Measurements from ENCODE around the gene HOXD13.

Gene HOXD13

DNA sequence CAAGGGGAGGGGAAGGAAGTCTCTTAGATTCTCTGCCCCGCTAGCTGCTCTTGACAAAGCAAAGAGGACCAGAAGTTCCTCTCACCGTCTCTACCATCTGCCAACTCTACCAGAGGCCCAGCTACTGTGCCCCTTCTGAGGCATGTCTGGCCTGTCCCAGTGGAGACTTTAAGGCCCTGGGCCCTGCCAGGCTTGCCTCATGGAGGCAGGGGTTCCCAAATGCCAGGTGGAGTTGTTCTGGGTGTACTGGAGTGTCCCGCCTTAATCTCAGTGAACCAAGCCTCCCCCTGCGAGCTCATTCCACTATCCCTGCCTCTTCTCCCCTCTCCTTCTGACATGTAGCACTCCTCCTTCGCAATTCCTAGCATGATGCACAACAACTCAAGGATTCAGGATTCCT lies 9.3 kb downstream of the HOXD13 start:
- no peak for DNase-seq
- in situ Hi-C loops (cut with MboI; ENCODE audit: low pct_unique_long_range_greater_than_20kb, low sequenced_read_pairs): no loop called here

- in situ Hi-C loops (cut with MboI; ENCODE audit: low pct_unique_long_range_greater_than_20kb, low sequenced_read_pairs): no loop called here
- no peak for DNase-seq
Measured at GRCh38 chr2:176102309-176102866, 9.9 kb downstream of the HOXD13 start.

- no peak for DNase-seq
- in situ Hi-C loops (cut with MboI; ENCODE audit: low pct_unique_long_range_greater_than_20kb, low sequenced_read_pairs): no loop called here
Measured at GRCh38 chr2:176103194-176103593, 10.7 kb downstream of the HOXD13 start.

DNA sequence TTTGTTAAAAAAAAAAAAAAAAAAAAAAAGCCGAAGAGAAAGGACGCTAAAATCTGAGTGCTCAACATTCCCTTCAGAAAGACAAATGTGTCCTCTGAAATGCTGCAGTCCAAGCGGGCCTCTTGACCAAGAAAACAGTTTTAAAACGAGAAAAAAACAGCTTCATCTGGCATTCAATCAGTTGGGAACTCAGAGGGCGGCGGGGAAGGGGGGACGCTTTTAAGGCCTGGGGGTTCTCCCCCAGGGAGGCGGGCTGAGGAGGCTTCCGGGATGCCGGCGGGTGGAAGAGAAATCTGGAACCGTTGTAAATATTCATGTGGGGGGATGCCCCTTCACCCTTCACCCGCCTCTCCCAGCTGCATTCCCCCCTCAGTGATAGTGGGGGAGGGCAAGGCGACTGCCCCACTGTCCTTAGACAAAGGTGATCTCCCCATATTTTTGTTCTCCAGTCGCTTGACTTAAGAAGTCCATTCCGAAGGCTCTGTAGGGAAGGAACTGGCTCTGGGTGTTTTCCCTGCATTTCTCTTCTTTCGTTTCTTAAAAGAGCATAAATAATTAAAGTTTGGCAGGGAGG lies 11.3 kb downstream of the HOXD13 start:
- in situ Hi-C loops (cut with MboI; ENCODE audit: low pct_unique_long_range_greater_than_20kb, low sequenced_read_pairs): no loop called here
- DNase-seq: no peak

GRCh38 chr2:176104316-176105077 lies 12.0 kb downstream of the HOXD13 start:
- in situ Hi-C loops (cut with MboI; ENCODE audit: low pct_unique_long_range_greater_than_20kb, low sequenced_read_pairs): no loop called here
- no peak for DNase-seq

- in situ Hi-C loops (cut with MboI; ENCODE audit: low pct_unique_long_range_greater_than_20kb, low sequenced_read_pairs): no loop called here
- DNase-seq: no peak
Measured at GRCh38 chr2:176105078-176105729, 12.7 kb downstream of the HOXD13 start.

- DNase-seq: no peak
- in situ Hi-C loops (cut with MboI; ENCODE audit: low pct_unique_long_range_greater_than_20kb, low sequenced_read_pairs): no loop called here
Measured at GRCh38 chr2:176105730-176106580, 13.4 kb downstream of the HOXD13 start.

GRCh38 chr2:176106581-176107539 lies 14.3 kb downstream of the HOXD13 start, which contains the start of gene HOXD11:
TSS of gene HOXD11 (plus strand) at chr2:176107280. CDS start at chr2:176107356, 76 bp downstream.
- in situ Hi-C loops (cut with MboI; ENCODE audit: low pct_unique_long_range_greater_than_20kb, low sequenced_read_pairs): no loop called here
- no peak for DNase-seq

DNA sequence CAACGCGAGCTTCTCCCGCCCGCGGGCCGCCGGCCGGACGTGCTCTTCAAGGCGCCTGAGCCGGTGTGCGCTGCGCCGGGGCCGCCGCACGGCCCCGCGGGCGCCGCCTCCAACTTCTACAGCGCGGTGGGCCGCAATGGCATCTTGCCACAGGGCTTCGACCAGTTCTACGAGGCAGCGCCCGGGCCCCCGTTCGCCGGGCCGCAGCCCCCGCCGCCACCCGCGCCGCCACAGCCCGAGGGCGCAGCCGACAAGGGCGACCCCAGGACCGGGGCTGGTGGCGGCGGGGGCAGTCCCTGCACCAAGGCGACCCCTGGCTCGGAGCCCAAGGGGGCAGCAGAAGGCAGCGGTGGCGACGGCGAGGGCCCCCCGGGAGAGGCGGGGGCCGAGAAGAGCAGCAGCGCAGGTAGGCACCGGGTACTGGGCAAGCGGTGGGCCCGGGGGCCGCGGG lies 15.2 kb downstream of the HOXD13 start:
- DNase-seq: no peak
- in situ Hi-C loops (cut with MboI; ENCODE audit: low pct_unique_long_range_greater_than_20kb, low sequenced_read_pairs): no loop called here

DNA sequence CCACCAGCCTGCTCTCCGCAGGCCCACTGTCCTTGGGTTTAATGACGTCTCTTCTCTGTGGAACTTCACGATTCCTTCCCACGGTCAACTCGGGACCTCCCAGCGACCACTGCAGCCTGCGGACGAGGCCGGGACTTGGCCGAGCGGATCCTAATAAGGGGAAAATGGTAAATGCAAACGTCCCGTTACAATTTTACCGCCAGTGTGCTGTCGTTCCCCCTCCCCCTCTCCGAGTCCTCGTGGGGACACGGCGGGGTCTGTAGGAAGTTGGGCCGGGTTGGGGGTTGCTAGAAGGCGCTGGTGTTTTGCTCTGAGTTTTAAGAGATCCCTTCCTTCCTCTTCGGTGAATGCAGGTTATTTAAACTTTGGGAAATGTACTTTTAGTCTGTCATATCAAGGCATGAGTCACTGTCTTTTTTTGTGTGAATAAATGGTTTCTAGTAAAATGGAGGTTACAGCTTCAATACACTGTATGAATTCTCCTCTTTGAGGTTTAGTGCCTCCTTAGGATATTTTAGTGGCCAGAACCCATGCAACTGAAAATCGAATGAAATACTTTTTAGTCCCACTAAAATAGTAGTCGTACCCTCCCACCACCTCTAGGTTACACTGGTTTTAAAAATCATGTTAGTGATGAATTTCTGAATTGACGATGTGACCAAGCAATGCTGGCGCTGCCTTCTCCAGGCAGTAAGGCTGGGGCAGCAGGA lies 16.8 kb downstream of the HOXD13 start:
- DNase-seq: no peak
- in situ Hi-C loops (cut with MboI; ENCODE audit: low pct_unique_long_range_greater_than_20kb, low sequenced_read_pairs): no loop called here

- in situ Hi-C loops (cut with MboI; ENCODE audit: low pct_unique_long_range_greater_than_20kb, low sequenced_read_pairs): no loop called here
- no peak for DNase-seq
Measured at GRCh38 chr2:176109946-176110345, 17.4 kb downstream of the HOXD13 start.

GRCh38 chr2:176110415-176111308 lies 18.1 kb downstream of the HOXD13 start:
- in situ Hi-C loops (cut with MboI; ENCODE audit: low pct_unique_long_range_greater_than_20kb, low sequenced_read_pairs): no loop called here
- DNase-seq: no peak

DNA sequence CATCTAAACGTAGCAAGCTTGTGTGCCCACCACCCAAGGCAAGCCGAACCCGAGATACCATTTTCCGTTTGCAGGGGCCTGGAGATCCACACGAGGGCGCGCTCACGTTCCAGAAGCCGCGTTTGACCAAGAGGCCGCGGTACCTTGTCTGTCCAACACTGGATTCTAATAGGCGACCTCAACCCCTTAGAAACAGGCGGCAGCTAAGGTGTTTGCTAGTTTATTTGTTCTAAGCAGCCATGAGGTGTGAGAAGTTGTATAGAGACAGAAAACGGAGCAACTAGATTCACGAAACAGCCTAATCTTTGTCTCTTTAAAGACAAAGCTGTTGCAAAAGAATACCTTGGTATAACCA lies 18.8 kb downstream of the HOXD13 start:
- DNase-seq: peak; percentile 63
- in situ Hi-C loops (cut with MboI; ENCODE audit: low pct_unique_long_range_greater_than_20kb, low sequenced_read_pairs): no loop called here

DNA sequence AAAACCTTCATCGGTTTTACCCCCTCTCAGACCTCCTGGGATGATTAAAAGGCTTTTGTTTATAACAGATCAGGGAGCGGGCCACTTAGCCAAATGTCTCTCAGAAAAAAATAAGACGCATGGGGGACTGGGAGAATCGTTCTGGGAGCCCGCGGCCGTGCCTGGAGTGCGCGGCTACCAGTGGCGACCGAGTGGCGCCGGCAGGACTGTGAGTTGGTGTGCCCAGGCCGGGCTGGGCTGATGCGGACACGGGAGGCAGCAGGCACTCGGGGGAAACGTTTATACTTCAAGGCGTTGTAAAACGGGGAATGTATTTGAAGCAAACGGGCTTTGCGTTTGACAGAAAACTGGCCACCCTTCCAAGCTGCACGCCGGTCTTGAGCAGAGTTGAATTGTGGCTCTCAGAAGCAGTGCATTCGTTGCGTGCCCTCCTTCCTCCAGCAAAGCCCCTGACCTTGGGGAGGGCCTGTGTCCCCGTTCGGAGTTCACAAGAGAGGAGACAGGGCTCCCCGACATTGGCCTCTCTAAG lies 19.4 kb downstream of the HOXD13 start:
- in situ Hi-C loops (cut with MboI; ENCODE audit: low pct_unique_long_range_greater_than_20kb, low sequenced_read_pairs): no loop called here
- no peak for DNase-seq

GRCh38 chr2:176112375-176113302 lies 20.1 kb downstream of the HOXD13 start:
- in situ Hi-C loops (cut with MboI; ENCODE audit: low pct_unique_long_range_greater_than_20kb, low sequenced_read_pairs): no loop called here
- DNase-seq: no peak
